HG03571 (cell line): Measurements from ENCODE around the gene TRPC4.

Source experiments
- ATAC-seq: cut with Tn5 transposase; IDR thresholded peaks from one replicate; pipeline ENCODE4 v1.9.1; 2021; ENCODE audit not compliant: unreplicated experiment

TRPC4 gene

DNA sequence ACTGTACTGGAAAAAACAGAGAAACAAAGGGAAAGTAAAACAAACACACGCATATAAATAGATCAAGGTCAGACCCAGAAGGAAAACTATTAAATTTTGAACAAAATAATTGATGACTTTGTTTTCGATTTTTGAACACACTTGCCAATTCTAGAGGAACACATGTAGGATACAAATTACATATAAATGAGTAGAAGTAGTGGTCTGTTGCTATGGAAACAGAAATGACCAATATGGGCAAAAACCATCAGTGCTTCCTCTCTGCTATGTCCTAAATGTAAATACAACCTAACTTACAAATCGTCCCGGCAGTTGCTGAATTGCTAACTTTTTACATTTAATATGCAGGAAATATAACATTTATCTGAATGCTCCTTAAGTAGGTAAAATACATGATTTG, 205.8 kb downstream of the TRPC4 start:
- no peak for ATAC-seq

DNA sequence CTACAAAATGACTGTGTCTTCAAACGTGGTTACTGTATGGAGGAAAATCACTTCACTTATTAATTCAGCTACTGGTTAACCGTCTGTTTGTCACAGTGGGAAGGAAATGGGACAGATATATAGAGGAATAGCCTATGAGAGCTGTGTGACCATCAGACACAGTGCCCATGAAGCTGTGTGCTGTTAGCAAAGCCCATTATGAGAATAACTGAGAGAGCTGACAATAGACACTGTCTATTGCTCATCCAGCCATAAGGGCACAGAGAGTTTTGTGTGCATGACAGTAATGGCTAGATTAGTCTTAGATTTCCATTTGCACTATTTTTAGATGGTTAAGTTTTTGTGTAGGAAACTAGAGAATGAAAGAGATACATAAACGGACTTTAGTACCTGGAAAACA, 206.9 kb downstream of the TRPC4 start:
- no peak for ATAC-seq

DNA sequence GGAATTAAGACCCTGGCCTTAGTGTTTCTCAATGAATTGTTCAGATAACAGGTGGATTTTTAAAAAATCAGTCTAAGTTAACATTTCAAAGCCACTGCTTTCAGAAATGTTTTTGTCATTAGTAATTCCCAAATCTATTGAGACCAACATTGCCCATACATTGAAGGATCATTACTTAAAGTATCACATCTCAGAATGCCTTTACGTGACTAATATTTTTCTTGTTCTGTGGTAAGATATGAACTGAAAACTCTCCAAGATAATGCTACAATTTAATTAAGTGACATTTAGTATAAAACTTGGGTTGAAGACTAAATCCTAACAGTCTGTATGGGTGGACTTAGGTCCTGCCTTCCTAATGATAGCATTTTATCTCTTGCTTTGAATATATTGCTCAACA, 211.6 kb downstream of the TRPC4 start:
- no peak for ATAC-seq

DNA sequence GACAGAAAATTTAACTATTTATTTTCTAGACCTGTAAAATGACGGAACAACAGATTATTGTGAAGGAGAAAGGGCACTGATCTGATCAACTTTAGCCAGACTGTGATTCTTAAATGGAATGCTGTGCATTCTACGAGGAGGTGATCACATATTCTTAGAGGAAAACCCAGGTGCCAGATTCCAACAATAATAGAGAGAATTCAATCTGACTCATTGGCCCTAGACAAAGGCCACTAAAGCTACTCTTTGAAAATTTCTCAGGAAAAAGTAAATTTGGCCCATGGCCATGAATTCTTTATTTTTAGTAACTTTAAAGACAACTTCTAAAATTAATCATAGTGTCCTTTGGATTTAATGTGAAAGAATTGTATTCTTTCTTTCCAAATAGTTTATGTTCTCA, 212.4 kb downstream of the TRPC4 start:
- ATAC-seq: no peak

DNA sequence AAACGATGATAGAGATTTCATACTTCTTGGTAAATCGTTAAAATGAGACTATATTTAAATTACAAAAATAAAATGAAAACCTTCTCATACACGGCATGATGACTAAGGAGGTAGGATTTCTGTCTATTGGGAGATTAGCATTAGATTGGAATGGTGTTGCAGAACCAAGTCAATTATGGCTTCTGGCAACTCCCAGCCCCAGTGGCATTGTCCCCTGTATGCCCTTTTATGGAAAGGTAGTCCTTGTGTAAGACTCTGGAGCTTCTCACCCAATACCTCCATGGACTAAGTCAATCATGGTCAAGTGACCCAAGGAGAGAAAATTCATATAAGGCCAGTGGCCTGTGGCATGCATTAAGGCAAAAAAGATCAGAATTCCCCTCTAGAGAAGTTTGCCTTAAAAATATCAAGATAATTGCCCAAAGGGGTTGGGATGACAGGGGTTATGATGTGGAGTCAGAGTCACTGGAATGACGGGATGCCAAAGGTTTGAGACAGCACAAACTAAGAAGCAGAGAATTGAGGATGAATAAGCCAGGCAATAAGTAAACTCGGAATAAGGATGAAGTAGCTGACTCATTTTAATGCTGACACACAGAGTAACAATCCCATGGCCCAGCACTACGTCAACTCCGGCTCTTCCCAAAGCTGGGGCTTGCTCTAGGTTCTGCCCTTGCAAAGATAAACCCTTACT, 213.2 kb downstream of the TRPC4 start:
- ATAC-seq: no peak

DNA sequence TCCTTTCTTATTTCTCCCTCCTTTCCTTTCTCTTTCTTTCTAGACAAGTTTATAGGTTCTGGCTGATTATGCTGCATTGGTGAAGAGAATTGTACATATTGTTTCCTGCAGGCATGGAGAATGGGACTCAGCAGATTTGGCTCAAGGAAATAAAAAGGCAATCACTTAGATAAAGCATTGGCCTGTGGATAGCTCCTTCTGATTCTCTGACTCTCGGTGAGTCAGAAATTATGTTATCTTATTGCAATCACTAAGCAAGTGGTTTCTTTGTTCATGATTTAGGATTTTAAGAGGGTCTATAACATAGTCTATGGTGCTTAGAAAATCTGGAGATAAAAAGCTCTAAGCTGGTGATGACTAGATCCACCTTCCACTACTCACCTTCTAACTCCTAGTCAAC, 217.0 kb downstream of the TRPC4 start:
- ATAC-seq: no peak

DNA sequence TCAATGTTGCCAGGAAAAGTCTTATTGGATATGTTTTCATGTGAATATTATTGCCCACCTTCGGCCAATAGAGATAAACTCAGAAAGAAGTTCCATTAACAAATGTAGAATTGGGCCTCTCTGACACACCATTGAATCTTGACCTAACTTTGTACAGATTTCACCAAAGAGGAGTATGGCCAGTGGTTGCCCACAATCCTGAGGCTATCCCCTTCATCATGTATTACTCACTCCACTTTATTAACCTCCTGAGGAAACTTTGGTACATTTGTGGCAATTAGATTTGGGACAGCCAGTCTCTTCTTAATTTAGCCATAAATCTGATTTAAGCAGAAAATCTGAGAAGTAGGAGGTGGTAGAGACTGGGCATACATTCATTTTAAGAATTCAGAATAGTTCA, 217.7 kb downstream of the TRPC4 start:
- no peak for ATAC-seq

DNA sequence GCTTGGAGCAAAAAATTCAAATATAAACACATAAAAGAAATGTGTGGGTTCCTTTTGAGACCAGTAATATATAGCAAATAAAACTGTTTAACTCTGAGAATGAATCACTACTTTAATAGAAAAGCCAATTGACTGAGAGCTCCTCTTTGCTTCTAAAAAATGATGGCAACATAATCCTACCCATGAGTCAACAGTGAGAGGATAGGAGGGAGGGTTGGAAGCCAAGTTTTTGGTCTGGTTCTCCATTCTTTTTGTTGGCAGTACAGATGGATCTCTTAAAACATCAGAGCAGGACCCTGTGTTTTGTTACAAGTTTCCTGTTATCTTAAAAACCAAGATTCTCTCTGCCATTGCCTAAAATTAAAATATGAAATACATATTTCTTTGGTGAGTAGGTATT, 221.0 kb downstream of the TRPC4 start:
- no peak for ATAC-seq

DNA sequence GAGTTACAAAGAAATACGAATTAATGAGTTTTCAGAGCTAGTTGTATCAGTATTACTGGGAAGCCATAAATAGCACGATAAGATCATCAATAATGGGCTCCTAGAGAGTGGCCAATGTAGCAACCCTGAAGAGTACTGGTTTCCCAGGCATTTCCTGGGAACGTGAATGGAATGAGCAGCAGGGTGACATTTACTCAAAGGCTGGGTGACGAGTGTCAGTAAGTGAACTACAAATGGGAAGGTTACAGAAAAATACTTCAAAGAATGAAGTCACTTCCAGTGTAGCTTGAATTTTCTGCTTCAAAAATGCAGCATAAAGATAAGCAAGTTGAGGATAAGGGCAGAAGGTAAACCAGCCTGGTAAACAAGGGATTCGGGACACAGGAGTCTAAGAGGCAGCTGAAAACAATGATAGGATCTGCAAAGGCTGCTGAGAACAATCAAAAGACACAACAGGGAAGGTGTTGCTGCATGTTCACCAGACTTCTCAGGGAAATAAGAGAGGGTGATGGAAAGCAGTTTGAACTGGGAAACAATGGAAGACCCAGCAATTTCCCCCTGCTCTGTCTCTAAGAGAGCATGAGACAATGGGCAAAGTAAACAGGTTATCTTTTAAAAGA, 222.4 kb downstream of the TRPC4 start:
- no peak for ATAC-seq

DNA sequence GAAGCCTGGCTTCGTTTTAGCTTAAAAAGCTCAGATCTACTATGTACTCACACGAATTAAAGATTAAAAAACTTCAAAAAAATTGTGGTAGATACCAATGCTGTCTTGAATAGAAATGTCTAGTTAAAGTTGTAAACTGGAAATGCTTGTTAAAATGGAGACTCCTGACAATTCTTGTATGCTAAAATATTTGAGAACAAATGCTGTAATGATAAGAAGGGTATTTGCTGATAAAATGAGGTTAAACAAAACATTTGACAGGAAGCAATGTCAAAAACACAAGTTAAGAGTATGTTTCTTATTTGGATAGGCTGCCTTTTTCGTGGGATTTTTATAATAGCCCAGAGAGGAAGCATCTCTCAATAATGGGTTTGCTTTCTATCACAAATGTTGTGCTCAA, 223.0 kb downstream of the TRPC4 start:
- no peak for ATAC-seq

DNA sequence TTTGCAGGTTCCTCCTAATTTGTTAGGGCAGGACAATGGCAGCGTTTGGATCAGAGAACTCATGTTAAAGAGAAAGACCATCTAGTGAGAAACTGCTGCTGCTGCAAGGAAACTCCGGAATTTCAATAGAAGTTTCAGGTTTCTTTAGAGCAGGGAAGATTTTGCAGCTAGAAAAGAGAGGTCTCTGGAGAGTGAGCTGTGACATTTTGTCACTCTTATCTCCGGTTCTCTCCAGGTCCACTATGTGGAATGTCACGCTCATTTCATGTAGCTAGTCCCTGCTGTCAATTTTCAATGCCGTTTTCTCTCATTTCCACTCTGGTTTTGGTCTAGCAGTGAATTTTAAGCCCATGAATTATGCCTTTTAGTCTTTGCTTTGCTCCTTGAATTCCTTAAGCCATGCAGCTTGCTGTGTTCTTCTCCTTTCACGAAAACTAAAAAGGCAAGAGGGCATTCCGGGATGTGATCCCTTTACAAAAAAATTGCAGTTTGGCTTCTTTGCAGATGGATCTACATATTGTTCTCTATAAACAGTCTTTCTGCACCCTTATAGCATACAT, 224.3 kb downstream of the TRPC4 start:
- ATAC-seq: no peak

DNA sequence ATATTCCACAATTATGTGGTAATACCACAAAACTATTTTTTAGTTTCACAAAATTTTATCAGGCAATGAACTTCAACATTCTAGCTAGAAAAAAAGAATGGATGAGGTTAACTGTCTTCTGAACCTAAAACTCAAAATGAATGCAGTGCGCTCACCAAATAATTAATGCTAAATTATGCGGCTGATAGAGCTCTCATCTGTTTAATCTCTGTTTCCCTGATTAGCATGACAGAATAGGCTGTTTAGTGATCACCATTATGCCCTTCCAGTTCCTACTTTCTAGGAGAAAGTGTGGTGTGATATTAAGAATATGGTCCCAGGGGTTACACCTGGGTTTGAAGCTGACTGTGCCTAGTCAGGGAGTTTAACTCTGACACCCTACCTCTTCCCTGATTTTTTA, 228.2 kb downstream of the TRPC4 start:
- no peak for ATAC-seq

DNA sequence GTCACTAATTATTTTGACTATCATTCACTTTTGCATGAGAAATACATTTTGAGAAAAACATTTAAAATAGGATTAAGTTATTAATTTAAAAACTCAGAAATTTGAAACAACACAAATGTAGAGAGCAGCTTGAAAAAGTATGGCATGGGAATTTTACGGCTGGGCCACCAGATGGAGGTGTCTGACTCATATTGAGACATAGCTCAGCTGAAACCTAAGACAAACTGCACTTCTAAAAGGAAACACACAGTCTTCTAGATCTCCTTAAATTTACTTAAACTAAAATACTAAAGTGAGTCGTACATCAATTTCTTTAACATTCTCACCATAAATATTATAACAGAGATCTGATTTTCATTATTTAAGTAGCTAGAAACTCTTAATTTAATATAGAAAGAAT, 229.1 kb downstream of the TRPC4 start:
- no peak for ATAC-seq

DNA sequence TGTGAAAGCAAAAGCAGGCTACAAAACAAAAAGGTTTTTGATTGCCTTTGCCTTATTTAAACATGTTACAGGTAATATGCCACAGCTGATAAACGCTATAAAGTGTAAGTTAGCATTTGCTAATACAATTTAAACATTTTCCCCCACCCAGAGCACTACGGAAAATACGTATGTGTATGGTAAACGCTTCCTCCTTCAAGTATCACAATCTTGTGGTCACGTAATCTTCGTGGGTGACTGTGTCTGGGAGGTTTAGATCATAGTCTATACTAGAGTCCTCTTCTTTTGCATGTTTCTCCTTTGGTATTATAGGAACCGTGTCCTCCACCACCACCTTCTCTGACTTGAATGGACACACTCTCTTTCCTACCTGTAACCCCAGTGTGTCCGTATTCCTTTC, 232.9 kb downstream of the TRPC4 start:
- no peak for ATAC-seq

DNA sequence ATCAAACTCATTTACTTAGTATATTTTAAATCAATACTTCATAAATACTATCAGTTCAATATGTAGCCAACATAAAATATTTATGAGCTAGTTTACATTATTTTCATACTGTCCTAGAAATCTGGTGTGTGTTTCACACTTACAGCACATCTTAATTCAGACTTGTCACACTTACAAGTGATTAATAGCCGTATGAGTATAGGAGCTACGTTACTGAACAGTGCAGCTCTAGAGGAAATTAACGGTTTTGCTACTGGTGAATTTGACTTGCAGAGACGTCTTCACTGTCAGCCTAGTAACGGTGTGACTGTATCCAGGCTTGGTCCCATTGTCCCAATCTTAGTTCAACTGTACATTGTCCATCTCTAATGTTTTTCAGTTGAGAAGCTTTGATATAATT, 237.3 kb downstream of the TRPC4 start:
- no peak for ATAC-seq

DNA sequence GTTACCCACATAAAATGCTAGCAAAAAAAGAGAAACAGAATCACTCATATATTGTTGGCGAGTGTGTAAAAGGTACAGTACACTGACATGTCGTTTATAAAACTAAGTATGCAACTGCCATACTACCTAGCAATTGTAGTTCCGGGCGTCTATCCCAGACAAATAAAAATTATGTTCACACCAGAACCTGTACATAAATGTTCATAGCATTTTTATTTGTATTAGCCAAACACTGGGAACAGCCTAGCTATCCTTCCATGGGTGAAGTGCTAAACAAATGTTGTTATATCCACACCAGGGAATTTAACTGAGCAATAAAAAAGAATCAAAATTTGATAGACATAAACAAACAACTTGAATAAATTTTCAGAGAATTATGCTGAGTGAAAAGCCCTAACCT, 242.1 kb downstream of the TRPC4 start:
- no peak for ATAC-seq

DNA sequence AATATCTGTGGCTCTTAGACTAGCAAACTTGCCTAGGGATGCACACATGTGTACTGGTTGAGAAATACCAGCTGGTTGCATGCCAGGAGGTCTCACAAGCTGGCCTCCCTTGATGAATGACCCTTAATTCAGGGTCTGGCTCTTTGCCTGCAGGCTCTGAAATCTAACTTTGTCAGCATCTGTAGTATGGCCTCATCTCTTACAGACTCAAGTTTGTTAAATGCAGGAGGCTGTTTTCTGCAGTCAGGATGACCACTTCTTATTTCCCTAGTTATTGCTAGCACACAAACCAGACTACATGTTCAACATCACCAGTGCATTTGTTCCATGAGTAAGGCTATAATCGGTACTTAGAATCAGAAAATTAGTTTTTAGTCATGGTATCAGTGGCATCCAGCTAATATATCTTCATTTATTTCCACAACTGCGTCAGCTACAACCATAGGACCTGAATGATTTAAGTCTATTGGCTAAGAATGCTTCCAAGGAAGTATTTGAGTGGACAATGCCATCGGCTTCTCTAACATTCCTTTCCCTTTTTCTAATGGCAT, 247.7 kb downstream of the TRPC4 start:
- ATAC-seq: no peak

DNA sequence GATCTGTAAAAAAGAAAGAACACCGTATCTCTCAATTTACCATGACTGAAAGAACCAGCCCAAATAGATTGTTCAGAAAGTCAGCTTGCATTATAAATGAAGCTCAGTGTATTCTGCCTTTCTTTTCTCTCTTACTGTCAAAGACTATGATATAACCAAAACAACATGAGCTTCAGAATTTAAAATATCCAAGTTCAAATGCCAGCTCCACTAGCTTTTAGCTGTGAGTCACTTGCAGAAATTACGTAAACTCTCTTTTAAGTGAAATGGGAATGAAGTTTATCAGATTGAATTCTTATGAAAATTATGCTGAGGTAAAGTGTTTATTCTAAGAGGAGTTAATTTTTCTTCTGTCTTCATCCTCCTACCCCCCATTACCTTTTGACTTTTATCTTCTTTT, 251.0 kb downstream of the TRPC4 start:
- ATAC-seq: no peak

DNA sequence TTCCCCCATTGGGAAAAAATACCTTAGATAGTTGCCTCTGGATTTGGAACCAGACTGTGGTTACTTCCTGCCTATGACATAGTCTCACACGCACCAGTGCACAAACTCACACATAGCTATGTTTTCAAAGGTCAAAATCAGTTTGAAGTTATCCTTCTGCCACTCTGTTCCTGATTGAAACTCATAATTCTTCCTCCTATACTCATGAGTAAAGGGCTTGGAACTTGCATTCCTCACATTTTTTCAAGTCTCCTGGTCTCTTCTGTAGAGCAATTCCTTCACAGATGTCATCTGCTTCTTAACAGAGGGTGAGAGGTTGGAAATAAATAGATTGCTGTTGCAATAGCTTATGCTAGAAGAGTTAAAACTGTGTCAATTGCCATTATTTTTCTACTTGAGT, 252.4 kb downstream of the TRPC4 start:
- no peak for ATAC-seq

DNA sequence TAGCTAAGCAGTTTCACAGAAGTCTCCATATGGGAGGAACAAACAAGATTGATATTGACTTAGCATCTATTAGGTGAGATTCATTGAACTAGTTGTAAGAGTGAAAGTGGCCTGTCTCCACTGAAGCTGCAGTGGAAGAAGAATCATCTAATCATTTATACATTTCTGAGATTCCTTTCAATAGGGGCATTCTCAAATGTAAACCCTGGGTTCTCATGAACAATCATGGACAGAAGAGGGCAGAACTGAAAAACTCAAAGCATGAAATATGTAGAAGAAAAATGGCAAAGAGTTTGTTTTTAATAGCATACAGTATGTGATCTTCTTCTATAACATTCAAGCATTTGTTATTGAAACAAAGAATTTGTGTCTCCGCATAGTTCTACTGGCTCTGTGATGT, 253.4 kb downstream of the TRPC4 start:
- no peak for ATAC-seq

DNA sequence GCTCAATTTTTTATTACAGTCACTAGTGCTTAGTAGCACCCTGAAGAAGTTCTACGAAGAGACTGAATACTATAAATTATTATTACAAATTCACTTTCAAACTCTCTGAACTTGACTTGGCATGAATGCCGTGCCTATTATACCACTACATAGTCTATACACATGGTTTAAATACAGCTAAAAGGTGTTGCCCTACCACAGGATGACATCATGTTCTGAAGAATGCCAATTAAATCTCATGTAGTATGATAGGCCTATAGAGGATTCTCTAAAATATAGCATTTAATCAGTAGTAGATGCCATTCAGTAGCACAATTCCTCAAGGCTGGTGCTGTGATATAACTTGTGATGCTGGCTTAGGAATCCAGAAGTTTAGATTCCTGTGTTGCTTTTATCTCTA, 254.3 kb downstream of the TRPC4 start:
- no peak for ATAC-seq

DNA sequence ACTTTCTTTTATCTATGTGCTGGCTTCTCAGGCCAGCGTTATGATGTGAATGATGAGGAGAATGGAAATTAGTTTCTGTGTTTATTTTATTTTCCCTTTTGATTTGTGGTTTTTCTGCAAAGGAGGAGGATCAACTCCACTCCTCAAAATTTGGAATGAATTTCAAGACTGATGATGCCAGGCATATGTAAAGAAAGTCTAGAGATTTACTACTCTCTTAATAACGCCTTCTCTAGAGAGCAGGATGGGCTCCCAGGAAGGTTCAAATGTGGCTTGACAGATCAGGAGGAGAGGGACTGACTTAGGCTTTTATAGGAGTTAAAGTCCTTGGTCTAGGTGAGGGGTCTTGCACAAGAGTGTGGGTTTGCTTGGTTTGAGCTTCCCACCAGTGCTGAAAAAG, 255.9 kb downstream of the TRPC4 start:
- no peak for ATAC-seq

DNA sequence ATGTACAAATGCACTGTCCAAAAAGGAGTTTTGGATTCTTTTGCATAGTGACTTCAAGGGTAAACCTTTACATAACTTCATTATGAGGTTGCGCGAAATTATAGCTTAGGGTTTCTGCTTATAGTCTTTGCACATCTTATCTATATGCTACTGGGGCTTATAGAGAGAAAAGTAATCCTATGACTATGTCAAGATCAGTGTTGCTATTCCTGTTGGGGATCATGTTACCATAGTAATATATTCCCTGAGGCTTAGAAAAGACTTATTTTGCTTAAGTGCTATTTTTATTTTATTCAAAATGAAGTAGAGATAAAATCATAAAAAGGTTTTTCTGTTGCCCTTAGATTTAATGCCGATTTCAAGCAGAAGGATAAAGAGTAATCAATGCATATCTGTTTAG, 256.3 kb downstream of the TRPC4 start:
- no peak for ATAC-seq
